Islet precursor cell (in vitro differentiated cells): Measurements from ENCODE around the gene SPATA9.
A peak's percentile ranks its signal among the peaks of the same experiment; 100 is the strongest.
"Not testable (repeated sequence)": the region's sequence is repeated elsewhere in the genome, so short reads cannot be mapped to it uniquely, and the experiment has no call there.

Source experiments
- DNase-seq: peaks from one replicate; pipeline ENCODE4 v3.0.0-alpha.2; 2018

Gene SPATA9

GRCh38 chr5:95641741-95642220 lies 41.0 kb downstream of the SPATA9 start:
- DNase-seq, result no peak

GRCh38 chr5:95638632-95639031 lies 44.2 kb downstream of the SPATA9 start:
- no peak for DNase-seq

GRCh38 chr5:95634081-95634480 lies 48.7 kb downstream of the SPATA9 start:
- DNase-seq, result no peak

- DNase-seq, result no peak
These were observed 49.1 kb downstream of the SPATA9 start for GRCh38 chr5:95633671-95634070.

GRCh38 chr5:95632942-95633341 lies 49.8 kb downstream of the SPATA9 start:
- DNase-seq, result not testable (repeated sequence)

- DNase-seq, result peak; percentile 58
These were observed 50.7 kb downstream of the SPATA9 start for GRCh38 chr5:95631991-95632675.

- no peak for DNase-seq
These were observed 51.4 kb downstream of the SPATA9 start for GRCh38 chr5:95631255-95631958.

- no peak for DNase-seq
These were observed 52.3 kb downstream of the SPATA9 start for GRCh38 chr5:95630394-95630917.

- DNase-seq, result no peak
These were observed 53.9 kb downstream of the SPATA9 start for GRCh38 chr5:95628933-95629332.

- no peak for DNase-seq
These were observed 54.6 kb downstream of the SPATA9 start for GRCh38 chr5:95627971-95628810.

- no peak for DNase-seq
These were observed 56.1 kb downstream of the SPATA9 start for GRCh38 chr5:95626701-95627100.

- no peak for DNase-seq
These were observed 58.4 kb downstream of the SPATA9 start for GRCh38 chr5:95624368-95624767.

GRCh38 chr5:95623706-95624105 lies 59.1 kb downstream of the SPATA9 start:
- no peak for DNase-seq

GRCh38 chr5:95621839-95622629 lies 60.8 kb downstream of the SPATA9 start:
- no peak for DNase-seq

- peak; percentile 77 for DNase-seq
These were observed 61.6 kb downstream of the SPATA9 start for GRCh38 chr5:95620870-95621838.

- peak; percentile 74 for DNase-seq
These were observed 62.5 kb downstream of the SPATA9 start, which contains the start of gene GPR150 for GRCh38 chr5:95620030-95620869. Gene GPR150 (plus strand): TSS chr5:95620087. CDS start chr5:95620276, 189 bp downstream.

- DNase-seq, result no peak
These were observed 63.2 kb downstream of the SPATA9 start for GRCh38 chr5:95619514-95620029.

GRCh38 chr5:95619096-95619495 lies 63.7 kb downstream of the SPATA9 start:
- DNase-seq, result no peak

GRCh38 chr5:95617057-95617456 lies 65.7 kb downstream of the SPATA9 start:
- no peak for DNase-seq

GRCh38 chr5:95615164-95615467 lies 67.7 kb downstream of the SPATA9 start:
- no peak for DNase-seq
